OCI-LY3 (cell line): ENCODE results near the gene RNASET2.

Experiments used
- H2AFZ ChIP-seq: fragments of 200-600, 300-600 bp; shearing (Covaris generic); 2 replicates; pipeline ENCODE4 v1.6.0; 2014; ENCODE audit warnings: antibody characterized with exemption, low read depth, low read length
- H3K27ac ChIP-seq: fragments of 200-600, 300-600 bp; sonication (generic); 2 replicates; pipeline ENCODE4 v1.5.1; 2014; ENCODE audit warnings: mild to moderate bottlenecking, low read length, moderate library complexity, mixed read lengths
- H3K27me3 ChIP-seq: fragments of 200-600, 300-600 bp; sonication (generic); 2 replicates; pipeline ENCODE4 v1.6.1; 2014; ENCODE audit warnings: low read depth, low read length, mixed read lengths
- H3K36me3 ChIP-seq: fragments of 200-600, 300-600 bp; sonication (generic); replicated peaks from 2 replicates; pipeline ENCODE3; 2014; ENCODE audit warnings: low read depth, low read length, mixed read lengths
- H3K4me1 ChIP-seq: fragments of 300-600, 200-600 bp; sonication (generic); 2 replicates; pipeline ENCODE4 v1.6.1; 2014; ENCODE audit warnings: low read length, mixed read lengths
- H3K4me2 ChIP-seq: fragments of 200-600, 300-600 bp; sonication (generic); 2 replicates; pipeline ENCODE4 v1.6.1; 2014; ENCODE audit warnings: low read length, mixed read lengths
- H3K4me3 ChIP-seq: fragments of 300-600, 200-600 bp; sonication (generic); 2 replicates; pipeline ENCODE4 v1.5.1; 2014; ENCODE audit warnings: antibody characterized with exemption, mild to moderate bottlenecking, low read length, moderate library complexity
- H3K79me2 ChIP-seq: fragments of 300-600, 200-600 bp; shearing (Covaris generic); 2 replicates; pipeline ENCODE4 v1.6.1; 2014; ENCODE audit warnings: mild to moderate bottlenecking, low read length, mixed read lengths
- H3K9ac ChIP-seq: fragments of 300-600, 200-600 bp; shearing (Covaris generic); 2 replicates; pipeline ENCODE4 v1.6.0; 2014; ENCODE audit warnings: mild to moderate bottlenecking, low read length, moderate library complexity
- H3K9me3 ChIP-seq: fragments of 200-600, 300-600 bp; shearing (Covaris generic); 2 replicates; pipeline ENCODE4 v1.6.1; 2014; ENCODE audit warnings: low read length, mixed read lengths; ENCODE audit not compliant: insufficient read depth
- H4K20me1 ChIP-seq: fragments of 200-600, 300-600 bp; sonication (generic); 2 replicates; pipeline ENCODE4 v1.6.1; 2016; ENCODE audit warnings: low read length, mixed read lengths; ENCODE audit not compliant: insufficient read depth
- EZH2phosphoT487 ChIP-seq: fragments of 200-600 bp; shearing (Covaris generic); IDR thresholded peaks from 2 replicates; pipeline ENCODE4 v1.6.1; 2018; ENCODE audit warnings: antibody characterized with exemption, mixed run types, low read depth
- TF ChIP-seq, protein P1 (sequence below): fragments of 200-600, 300-600 bp; sonication (generic); IDR thresholded peaks from 2 replicates; pipeline ENCODE4 v1.5.1; 2014; ENCODE audit warnings: antibody characterized with exemption, low read length, low read depth

RNASET2 gene, protein sequence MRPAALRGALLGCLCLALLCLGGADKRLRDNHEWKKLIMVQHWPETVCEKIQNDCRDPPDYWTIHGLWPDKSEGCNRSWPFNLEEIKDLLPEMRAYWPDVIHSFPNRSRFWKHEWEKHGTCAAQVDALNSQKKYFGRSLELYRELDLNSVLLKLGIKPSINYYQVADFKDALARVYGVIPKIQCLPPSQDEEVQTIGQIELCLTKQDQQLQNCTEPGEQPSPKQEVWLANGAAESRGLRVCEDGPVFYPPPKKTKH

GRCh38 chr6:166956444-166957086 is at the start of gene RNASET2:
Gene RNASET2 (minus strand): TSS chr6:166956550. CDS start chr6:166956182, 368 bp downstream.
- peak within 1 kb of the TSS; percentile 17; the same call in 1 of the 2 replicates for H3K27ac ChIP-seq
- TF ChIP-seq, protein P1, sequence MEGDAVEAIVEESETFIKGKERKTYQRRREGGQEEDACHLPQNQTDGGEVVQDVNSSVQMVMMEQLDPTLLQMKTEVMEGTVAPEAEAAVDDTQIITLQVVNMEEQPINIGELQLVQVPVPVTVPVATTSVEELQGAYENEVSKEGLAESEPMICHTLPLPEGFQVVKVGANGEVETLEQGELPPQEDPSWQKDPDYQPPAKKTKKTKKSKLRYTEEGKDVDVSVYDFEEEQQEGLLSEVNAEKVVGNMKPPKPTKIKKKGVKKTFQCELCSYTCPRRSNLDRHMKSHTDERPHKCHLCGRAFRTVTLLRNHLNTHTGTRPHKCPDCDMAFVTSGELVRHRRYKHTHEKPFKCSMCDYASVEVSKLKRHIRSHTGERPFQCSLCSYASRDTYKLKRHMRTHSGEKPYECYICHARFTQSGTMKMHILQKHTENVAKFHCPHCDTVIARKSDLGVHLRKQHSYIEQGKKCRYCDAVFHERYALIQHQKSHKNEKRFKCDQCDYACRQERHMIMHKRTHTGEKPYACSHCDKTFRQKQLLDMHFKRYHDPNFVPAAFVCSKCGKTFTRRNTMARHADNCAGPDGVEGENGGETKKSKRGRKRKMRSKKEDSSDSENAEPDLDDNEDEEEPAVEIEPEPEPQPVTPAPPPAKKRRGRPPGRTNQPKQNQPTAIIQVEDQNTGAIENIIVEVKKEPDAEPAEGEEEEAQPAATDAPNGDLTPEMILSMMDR, result no peak
- TF ChIP-seq EZH2phosphoT487, result no peak
- peaks cover 21% of the 10 kb centered on the region; the same call in 1 of the 2 replicates for H4K20me1 ChIP-seq
- H3K4me2 ChIP-seq, result peak within 1 kb of the TSS; percentile 99
- H3K4me1 ChIP-seq, result peaks cover 52% of the 10 kb centered on the region
- peak within 1 kb of the TSS; percentile 46; the same call in 1 of the 2 replicates for H2AFZ ChIP-seq
- H3K9me3 ChIP-seq, result no peaks in the 10 kb centered on the region
- H3K4me3 ChIP-seq, result peak within 1 kb of the TSS; percentile 98
- peaks cover 9% of the 10 kb centered on the region for H3K36me3 ChIP-seq
- H3K27me3 ChIP-seq, result peaks cover 24% of the 10 kb centered on the region
- peak within 1 kb of the TSS; percentile 71 for H3K9ac ChIP-seq
- H3K79me2 ChIP-seq, result no peaks in the 10 kb centered on the region

- H4K20me1 ChIP-seq, result no peaks in the 10 kb centered on the region
- TF ChIP-seq, protein P1, result no peak
- TF ChIP-seq EZH2phosphoT487, result no peak
- no peak overlapping the region for H3K4me2 ChIP-seq
- H3K27me3 ChIP-seq, result no peaks in the 10 kb centered on the region
- H3K9me3 ChIP-seq, result no peaks in the 10 kb centered on the region
- H3K4me3 ChIP-seq, result no peak overlapping the region
- H3K36me3 ChIP-seq, result peaks cover 12% of the 10 kb centered on the region
- no peak overlapping the region for H2AFZ ChIP-seq
- H3K4me1 ChIP-seq, result peaks cover 2% of the 10 kb centered on the region
- no peak overlapping the region for H3K27ac ChIP-seq
- H3K79me2 ChIP-seq, result peaks cover 3% of the 10 kb centered on the region; the same call in 1 of the 2 replicates
- H3K9ac ChIP-seq, result no peak overlapping the region
Measured at GRCh38 chr6:167005350-167006159, 49.2 kb upstream of the RNASET2 start.

- peaks cover 11% of the 10 kb centered on the region for H3K4me1 ChIP-seq
- H3K9ac ChIP-seq, result no peak overlapping the region
- H3K27ac ChIP-seq, result no peak overlapping the region
- peaks cover 29% of the 10 kb centered on the region for H3K79me2 ChIP-seq
- H3K27me3 ChIP-seq, result no peaks in the 10 kb centered on the region
- no peak for TF ChIP-seq EZH2phosphoT487
- TF ChIP-seq, protein P1, result no peak
- no peaks in the 10 kb centered on the region for H3K9me3 ChIP-seq
- 0 out of 2 replicates have a peak, but pooled peaks cover 3% of the 10 kb centered on the region for H4K20me1 ChIP-seq
- H2AFZ ChIP-seq, result no peak overlapping the region
- H3K4me2 ChIP-seq, result no peak overlapping the region; the same call in 1 of the 2 replicates
- no peak overlapping the region for H3K4me3 ChIP-seq
- H3K36me3 ChIP-seq, result peaks cover 7% of the 10 kb centered on the region
Measured at GRCh38 chr6:167000759-167001158, 44.4 kb upstream of the RNASET2 start.
